HTERT RPE-1 (cell line): ENCODE measurements around the gene AFAP1L2.

ENCODE experiments used
- in situ Hi-C: fragments of 300-500 bp; cut with MboI; formaldehyde crosslinking; loops from 4 replicates; pipeline ENCODE4 v1.14.3; 2020; ENCODE audit warnings: low sequenced_read_pairs

The AFAP1L2 gene

DNA sequence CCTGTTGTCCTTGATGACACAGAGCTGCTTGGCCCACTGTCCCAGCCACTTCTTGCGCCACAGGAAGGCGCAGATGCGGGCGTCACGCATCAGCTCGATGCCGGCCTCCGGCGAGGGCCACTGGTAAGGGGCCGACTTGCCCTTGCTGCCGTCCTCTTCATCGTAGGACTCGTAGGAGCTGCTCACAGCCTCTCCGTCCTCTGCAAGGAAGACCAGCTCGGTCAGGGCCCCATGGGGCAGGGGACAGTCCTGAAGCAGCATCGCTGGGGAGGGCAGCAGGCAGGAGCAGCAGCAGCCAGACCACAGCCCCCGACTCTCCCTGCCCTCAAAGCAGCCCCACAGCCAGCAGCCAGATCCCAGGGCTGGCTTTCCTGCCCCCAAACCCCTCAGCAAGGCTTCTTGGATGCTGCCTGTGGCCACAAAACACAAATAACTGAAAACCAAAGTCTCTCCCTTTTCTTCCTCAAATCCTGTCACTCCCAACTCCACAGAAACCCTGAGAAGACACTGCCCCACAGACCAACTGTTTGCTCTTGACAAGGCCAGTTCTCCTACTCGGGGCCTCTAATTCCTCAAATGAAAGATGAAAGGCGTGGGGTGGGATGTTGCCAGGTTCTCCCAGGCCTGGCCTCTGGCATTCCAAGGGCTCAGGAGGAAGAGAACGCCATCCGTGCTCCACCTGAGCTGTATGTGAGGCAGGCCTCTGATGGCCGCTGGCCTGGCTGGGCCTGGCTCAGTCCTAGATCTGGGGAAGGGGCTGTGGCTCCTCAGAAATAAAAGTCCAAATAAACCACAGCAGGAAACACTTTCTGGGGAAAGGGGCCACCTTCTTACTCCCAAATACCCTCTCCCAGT, 88.5 kb downstream of the AFAP1L2 start:
- in situ Hi-C loops: no loop called here

- in situ Hi-C loops: no loop called here
Measured at GRCh38 chr10:114313866-114314265, 90.4 kb downstream of the AFAP1L2 start.

DNA sequence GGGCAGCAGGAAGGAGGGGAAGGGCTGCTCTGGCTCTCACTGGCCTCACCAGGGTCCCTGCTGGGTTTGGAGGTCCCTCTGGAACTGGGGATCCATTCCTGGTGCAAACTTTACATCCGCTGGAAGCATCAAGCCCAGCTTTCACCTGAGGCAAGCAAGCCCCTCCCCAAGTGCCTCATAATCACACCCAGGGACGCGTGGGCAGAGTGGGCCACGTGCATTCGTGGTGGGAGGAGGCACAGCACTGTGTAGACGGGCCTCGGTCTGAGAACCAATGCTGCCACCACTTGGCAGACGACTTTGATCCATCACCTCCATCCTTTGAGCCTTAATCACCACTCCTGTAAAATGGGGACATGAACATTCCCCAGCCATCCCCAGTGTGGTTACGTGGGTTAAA, 91.2 kb downstream of the AFAP1L2 start:
- in situ Hi-C loops: no loop called here

GRCh38 chr10:114311496-114312209, 92.6 kb downstream of the AFAP1L2 start:
- in situ Hi-C loops: no loop called here

DNA sequence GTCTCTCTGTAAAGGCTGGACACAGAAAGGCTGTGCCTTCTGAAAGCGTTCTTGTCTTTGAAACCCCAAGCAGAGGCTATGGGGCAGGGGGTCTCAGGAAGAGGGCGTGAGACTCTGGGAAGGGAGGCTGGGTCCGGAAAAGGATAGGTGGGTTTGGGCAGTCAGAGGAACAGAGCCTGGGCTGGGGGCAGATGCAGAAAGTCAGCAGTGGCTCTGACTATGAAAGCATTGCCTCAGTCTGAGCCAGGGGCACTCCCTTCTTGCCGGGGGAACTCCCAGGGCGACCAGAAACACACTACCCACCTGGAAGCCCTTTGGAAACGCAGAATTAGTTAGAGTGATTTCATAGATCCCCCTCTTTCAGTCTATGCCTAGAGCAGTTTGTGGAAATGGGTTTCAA, 93.3 kb downstream of the AFAP1L2 start:
- in situ Hi-C loops: no loop called here

GRCh38 chr10:114310346-114310745, 94.0 kb downstream of the AFAP1L2 start:
- in situ Hi-C loops: no loop called here

GRCh38 chr10:114309364-114309651, 95.0 kb downstream of the AFAP1L2 start:
- in situ Hi-C loops: no loop called here

GRCh38 chr10:114308531-114309363, 95.6 kb downstream of the AFAP1L2 start:
- in situ Hi-C loops: no loop called here

- in situ Hi-C loops: no loop called here
Measured at GRCh38 chr10:114307731-114308130, 96.6 kb downstream of the AFAP1L2 start.

DNA sequence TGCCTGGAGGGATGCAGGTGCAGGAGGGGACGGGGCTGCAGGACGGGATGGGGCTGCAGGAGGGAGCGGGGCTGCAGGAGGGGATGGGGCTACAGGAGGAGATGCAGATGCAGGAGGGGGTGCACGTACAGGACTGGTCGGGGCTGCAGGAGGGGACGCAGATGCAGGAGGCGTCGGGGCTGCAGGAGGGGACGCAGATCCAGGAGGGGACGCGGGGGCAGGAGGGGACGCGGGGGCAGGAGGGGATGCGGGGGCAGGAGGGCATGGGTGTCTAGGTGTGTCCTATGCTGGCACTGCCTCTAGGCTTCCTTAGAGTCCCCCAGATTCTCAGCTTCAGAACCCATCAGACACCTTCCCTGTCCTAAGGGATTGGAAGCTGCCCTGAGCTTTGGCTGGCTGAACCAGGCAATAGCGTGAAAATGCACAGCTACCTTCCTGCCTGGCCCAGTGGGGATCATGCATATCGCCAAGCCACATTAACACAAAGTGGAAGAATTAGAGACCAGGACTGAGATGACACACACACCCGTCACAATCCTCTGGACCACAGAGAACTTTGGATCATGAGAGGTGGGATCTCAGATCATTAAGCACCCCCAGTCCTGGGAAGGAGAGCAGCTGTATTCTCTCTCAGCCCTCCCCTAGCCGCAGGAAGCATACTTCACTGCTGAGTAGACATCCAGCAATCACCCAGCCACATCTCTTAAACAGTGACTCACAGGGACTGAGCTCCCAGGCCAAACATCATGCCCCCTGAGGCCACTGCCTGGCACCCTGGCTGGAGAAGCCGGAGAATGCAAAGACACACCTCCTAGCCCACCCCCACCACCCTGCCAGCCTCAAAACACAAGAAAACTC, 98.0 kb downstream of the AFAP1L2 start:
- in situ Hi-C loops: no loop called here

DNA sequence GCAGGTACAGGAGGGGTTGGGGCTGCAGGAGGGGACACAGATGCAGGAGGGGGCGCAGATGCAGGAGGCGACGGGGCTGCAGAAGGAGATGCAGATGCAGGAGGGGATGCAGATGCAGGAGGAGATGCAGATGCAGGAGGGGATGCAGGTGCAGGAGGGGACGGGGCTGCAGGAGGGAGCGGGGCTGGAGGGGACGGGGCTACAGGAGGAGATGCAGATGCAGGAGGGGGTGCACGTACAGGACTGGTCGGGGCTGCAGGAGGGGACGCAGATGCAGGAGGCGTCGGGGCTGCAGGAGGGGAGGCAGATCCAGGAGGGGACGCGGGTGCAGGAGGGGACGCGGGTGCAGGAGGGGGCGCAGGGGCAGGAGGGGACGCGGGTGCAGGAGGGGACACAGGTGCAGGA, 98.8 kb downstream of the AFAP1L2 start:
- in situ Hi-C loops: no loop called here

GRCh38 chr10:114304571-114305421, 99.5 kb downstream of the AFAP1L2 start:
- in situ Hi-C loops: no loop called here

GRCh38 chr10:114304017-114304570, 100.2 kb downstream of the AFAP1L2 start:
- in situ Hi-C loops: no loop called here

DNA sequence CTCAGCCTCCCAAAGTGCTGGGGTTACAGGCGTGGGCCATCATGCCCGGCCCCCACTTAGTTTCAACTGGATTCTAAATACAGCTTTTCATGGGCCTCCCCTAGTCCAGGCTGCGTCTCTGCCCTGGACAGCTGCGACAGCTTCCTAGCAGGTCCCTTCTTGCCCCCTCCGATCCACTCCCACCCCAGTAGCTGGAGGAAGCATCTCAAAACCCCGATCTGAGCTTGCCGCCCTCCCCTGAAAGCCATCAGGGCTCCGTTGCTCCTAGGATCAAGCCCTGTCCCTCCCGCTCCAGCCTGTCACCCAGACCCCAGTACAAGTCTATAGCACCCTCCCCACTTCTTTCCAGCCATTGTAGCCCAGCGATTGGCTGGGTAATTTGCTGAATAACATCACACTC, 100.7 kb downstream of the AFAP1L2 start:
- in situ Hi-C loops: no loop called here

DNA sequence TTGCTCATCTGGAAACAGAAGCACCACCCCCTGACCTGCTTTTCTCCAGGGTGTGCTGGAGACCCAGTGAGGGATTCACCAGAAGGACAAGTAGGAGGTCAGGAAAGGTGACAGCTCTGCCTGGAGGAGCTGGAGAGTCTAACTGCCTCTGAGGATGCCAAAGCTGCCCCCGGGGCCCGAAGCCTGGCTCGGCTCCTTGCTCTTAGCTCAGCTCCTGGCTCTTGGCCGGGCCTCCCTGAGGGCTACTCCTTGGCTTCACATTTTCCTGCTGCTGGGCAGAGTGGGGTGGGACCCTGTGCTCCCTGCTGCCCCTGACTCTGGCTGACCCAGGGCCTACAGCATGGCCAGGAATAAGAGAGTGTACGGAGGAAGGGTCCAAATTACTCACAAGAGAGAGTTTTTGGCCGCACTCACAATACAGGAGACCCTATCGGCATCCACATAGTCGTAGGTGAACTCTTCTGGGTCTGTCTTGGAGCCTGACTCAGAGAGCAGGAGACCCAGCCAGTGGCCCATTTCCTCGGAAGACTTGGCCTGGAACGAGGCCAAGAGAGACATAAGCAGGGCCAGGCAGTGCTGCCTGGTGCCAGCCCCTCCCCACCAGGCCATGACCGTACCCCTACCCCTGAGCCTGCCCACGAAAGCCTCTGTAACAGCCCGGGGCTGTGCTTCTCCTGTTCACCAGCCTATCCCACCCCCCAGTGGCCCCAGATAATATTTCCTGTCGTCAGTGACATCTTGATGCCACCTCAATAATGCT, 102.2 kb downstream of the AFAP1L2 start:
- in situ Hi-C loops: no loop called here

GRCh38 chr10:114301177-114301576, 103.1 kb downstream of the AFAP1L2 start:
- in situ Hi-C loops: no loop called here

DNA sequence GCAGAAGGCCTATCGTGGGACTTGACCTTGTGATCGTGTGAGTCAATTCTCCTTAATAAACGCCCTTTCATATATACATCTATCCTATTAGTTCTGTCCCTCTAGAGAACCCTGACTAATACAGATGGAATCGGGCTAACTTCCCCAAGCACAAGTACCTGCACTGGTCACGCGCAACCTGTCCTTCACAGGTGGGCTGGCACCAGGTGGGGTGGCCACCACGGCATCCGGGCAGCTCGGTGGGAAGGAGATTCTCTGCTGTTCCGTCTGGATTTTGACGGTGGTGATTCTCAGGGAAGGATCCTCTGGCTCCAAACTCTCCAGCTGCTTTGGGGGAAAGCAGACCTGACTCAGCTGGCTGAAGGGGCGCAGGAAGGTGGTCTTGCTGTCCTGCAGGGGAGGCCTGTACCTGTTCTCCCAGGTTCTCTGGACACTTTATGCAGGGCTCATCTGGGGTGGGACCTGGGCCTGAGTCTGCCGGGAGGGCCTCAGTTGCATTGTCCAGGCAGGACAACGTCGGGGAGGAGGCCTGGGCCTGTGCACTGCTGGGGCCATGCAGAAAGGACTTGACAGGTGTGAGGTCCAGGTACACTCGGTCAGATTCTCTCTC, 104.2 kb downstream of the AFAP1L2 start:
- in situ Hi-C loops: no loop called here

- in situ Hi-C loops: no loop called here
Measured at GRCh38 chr10:114297136-114297705, 107.1 kb downstream of the AFAP1L2 start.
